Activated CD8-positive, alpha-beta memory T cell treated with anti-CD3 and anti-CD28 coated beads for 24 hours (primary cell): ENCODE results near the gene CRHBP.
"Not testable (repeated sequence)": the region's sequence is repeated elsewhere in the genome, so short reads cannot be mapped to it uniquely, and the experiment has no call there.

ENCODE experiments used
- DNase-seq: peaks from one replicate; pipeline ENCODE4 v3.0.0-alpha.2; 2020

The CRHBP gene

GRCh38 chr5:76960004-76960625, 7.3 kb downstream of the CRHBP start:
- DNase-seq, result no peak

- no peak for DNase-seq
Observed at GRCh38 chr5:76964060-76964459, 11.2 kb downstream of the CRHBP start.

- no peak for DNase-seq
Observed at GRCh38 chr5:76971511-76971910, 18.7 kb downstream of the CRHBP start.

- DNase-seq, result no peak
Observed at GRCh38 chr5:76972689-76973088, 19.8 kb downstream of the CRHBP start.

GRCh38 chr5:76974785-76975184, 21.9 kb downstream of the CRHBP start:
- DNase-seq, result no peak

GRCh38 chr5:76978869-76979268, 26.0 kb downstream of the CRHBP start:
- DNase-seq, result no peak

GRCh38 chr5:76980518-76981144, 27.8 kb downstream of the CRHBP start:
- DNase-seq, result no peak

- no peak for DNase-seq
Observed at GRCh38 chr5:76982450-76982849, 29.6 kb downstream of the CRHBP start.

- no peak for DNase-seq
Observed at GRCh38 chr5:76983468-76983867, 30.6 kb downstream of the CRHBP start.

- no peak for DNase-seq
Observed at GRCh38 chr5:76986825-76987526, 34.1 kb downstream of the CRHBP start.

- DNase-seq, result no peak
Observed at GRCh38 chr5:76990899-76991459, 38.1 kb downstream of the CRHBP start.

- DNase-seq, result not testable (repeated sequence)
Observed at GRCh38 chr5:76993436-76993835, 40.6 kb downstream of the CRHBP start.

GRCh38 chr5:76994337-76994736, 41.5 kb downstream of the CRHBP start:
- no peak for DNase-seq

GRCh38 chr5:76998251-76998650, 45.4 kb downstream of the CRHBP start:
- DNase-seq, result not testable (repeated sequence)

- no peak for DNase-seq
Observed at GRCh38 chr5:76999451-76999850, 46.6 kb downstream of the CRHBP start.

GRCh38 chr5:77003246-77003645, 50.4 kb downstream of the CRHBP start:
- DNase-seq, result no peak

- DNase-seq, result no peak
Observed at GRCh38 chr5:77006124-77006523, 53.3 kb downstream of the CRHBP start.

GRCh38 chr5:77008413-77008812, 55.6 kb downstream of the CRHBP start:
- no peak for DNase-seq

GRCh38 chr5:77010243-77010642, 57.4 kb downstream of the CRHBP start:
- DNase-seq, result no peak

- no peak for DNase-seq
Observed at GRCh38 chr5:77011498-77011897, 58.7 kb downstream of the CRHBP start.

- DNase-seq, result no peak
Observed at GRCh38 chr5:77012601-77013000, 59.8 kb downstream of the CRHBP start.

- no peak for DNase-seq
Observed at GRCh38 chr5:77015938-77016569, 63.2 kb downstream of the CRHBP start.

GRCh38 chr5:77016962-77017361, 64.1 kb downstream of the CRHBP start:
- DNase-seq, result no peak

GRCh38 chr5:77017668-77018067, 64.8 kb downstream of the CRHBP start:
- DNase-seq, result no peak
